HepG2 (cell line): ENCODE measurements around the gene ACTR1B. TPM values are rescaled to one million over a fixed set of nuclear protein-coding genes. Genes with fewer than 3 reads are reported as not detected.

Experiments
- ATAC-seq: fragments of 200-7000 bp; cut with Tn5 transposase; 3 replicates; pipeline ENCODE4 v1.9.1; 2020; ENCODE audit warnings: mild to moderate bottlenecking, moderate library complexity
- BruUV-seq: library from RNA; stranded (reverse); fragments of 400-500 nt; replicated peaks from 2 replicates; lab custom pipeline; 2021; lab: Mats Ljungman, UMichigan
- CTCF ChIA-PET: fragments of 300-600 bp; formaldehyde crosslinking; extraction: SDS; loops from one replicate; lab custom pipeline; 2021; ENCODE audit warnings: low total read pairs, inconsistent platforms, low intra/inter-chr PET ratio; lab: Yijun Ruan, JAX
- POLR2A ChIA-PET: fragments of 350-600 bp; sonication (Branson Sonifier 250); formaldehyde crosslinking; loops from one replicate; lab custom pipeline; 2020; ENCODE audit warnings: antibody characterized with exemption, inconsistent platforms; lab: Yijun Ruan, JAX
- DNase-seq: peaks from one replicate; pipeline ENCODE4 v3.0.0-alpha.2; 2015; ENCODE audit warnings: low spot score
- FAIRE-seq: peaks from 3 replicates; lab custom pipeline; 2011; peaks lifted over from hg19 to GRCh38; lab: Jason Lieb, UNC
- H2AFZ ChIP-seq: one replicate; pipeline ENCODE4 v1.6.1; 2011; ENCODE audit warnings: low read length, inconsistent platforms
- H3K27ac ChIP-seq: fragments of 300-600 bp; 3 replicates; pipeline ENCODE4 v1.8.0; 2011; ENCODE audit warnings: mixed run types, mild to moderate bottlenecking, mixed read lengths, low read length, inconsistent platforms; ENCODE audit not compliant: insufficient read depth; ENCODE audit errors: extremely low read length
- H3K27me3 ChIP-seq, 2 experiments: fragments of 200-600 bp in 1 of 2; 2 replicates in 1 of 2; 3 replicates in 1 of 2; pipeline versions ENCODE4 v1.6.0 to v1.8.0; 2011; ENCODE audit warnings: low read length in 2 of 2, mild to moderate bottlenecking in 2 of 2, moderate library complexity in 2 of 2, inconsistent platforms in 1 of 2; ENCODE audit not compliant: insufficient read depth in 2 of 2, control insufficient read depth in 1 of 2
- H3K36me3 ChIP-seq, 2 experiments: fragments of 200-600 bp in 1 of 2; replicated peaks in 1 of 2; 2 replicates in 1 of 2; 3 replicates in 1 of 2; pipeline versions ENCODE4 v1.5.1 to v1.8.0; 2011; ENCODE audit warnings: low read length in 2 of 2, inconsistent platforms in 1 of 2; ENCODE audit not compliant: insufficient read depth in 2 of 2, control insufficient read depth in 1 of 2
- H3K4me1 ChIP-seq: 2 replicates; pipeline ENCODE4 v1.5.1; 2012; ENCODE audit warnings: low read length, inconsistent platforms; ENCODE audit not compliant: insufficient read depth
- H3K4me2 ChIP-seq: 2 replicates; pipeline ENCODE4 v1.6.0; 2011; ENCODE audit warnings: low read depth, low read length, inconsistent platforms
- H3K4me3 ChIP-seq, 3 experiments: fragments of 200-600 bp in 1 of 3; sonication (generic), shearing (Covaris generic) in 1 of 3; replicated peaks in 1 of 3; 2 replicates each; pipeline ENCODE4 v1.5.1; 2011 to 2016; ENCODE audit warnings: low read length in 3 of 3, inconsistent platforms in 2 of 3, low read depth in 2 of 3, mild to moderate bottlenecking in 2 of 3, control low read depth in 1 of 3, mixed read lengths in 1 of 3; ENCODE audit not compliant: insufficient read depth in 1 of 3
- H3K79me2 ChIP-seq: one replicate; pipeline ENCODE4 v1.6.1; 2011; ENCODE audit warnings: low read length, inconsistent platforms; ENCODE audit not compliant: insufficient read depth
- H3K9ac ChIP-seq: 2 replicates; pipeline ENCODE4 v1.6.0; 2011; ENCODE audit warnings: mild to moderate bottlenecking, low read depth, low read length, inconsistent platforms; ENCODE audit not compliant: insufficient read depth
- H3K9me3 ChIP-seq: 2 replicates; pipeline ENCODE4 v1.5.1; 2012; ENCODE audit warnings: mild to moderate bottlenecking, low read length
- H4K20me1 ChIP-seq: 2 replicates; pipeline ENCODE4 v1.6.0; 2011; ENCODE audit warnings: inconsistent platforms, mild to moderate bottlenecking, low read length, moderate library complexity; ENCODE audit not compliant: insufficient read depth
- AHR ChIP-seq: IDR thresholded peaks from 2 replicates; pipeline ENCODE4 v1.6.1; 2018; ENCODE audit warnings: missing genetic modification reagents, missing compliant biosample characterization
- ATF1 ChIP-seq: IDR thresholded peaks from 2 replicates; pipeline ENCODE4 v1.6.1; 2016; ENCODE audit warnings: mild to moderate bottlenecking, control low read depth
- GLMP ChIP-seq: sonication (generic); formaldehyde crosslinking; IDR thresholded peaks from 2 replicates; pipeline ENCODE4 v1.9.0; 2021; ENCODE audit warnings: missing genetic modification reagents, mild to moderate bottlenecking, borderline replicate concordance
- LCORL ChIP-seq, 2 experiments: fragments of 450-650 bp in 1 of 2; sonication (generic) in 1 of 2; formaldehyde crosslinking in 1 of 2; IDR thresholded peaks; 2 replicates each; pipeline versions ENCODE4 v1.5.0 to v1.6.1; 2017 to 2020; ENCODE audit warnings: antibody characterized with exemption in 1 of 2, missing genetic modification reagents in 1 of 2
- TBL1XR1 ChIP-seq: fragments of 150-350 bp; IDR thresholded peaks from 2 replicates; pipeline ENCODE4 v1.6.1; 2014; ENCODE audit warnings: borderline replicate concordance, low read length; ENCODE audit not compliant: partially characterized antibody
- ZC3H13 ChIP-seq: sonication (generic); formaldehyde crosslinking; IDR thresholded peaks from 2 replicates; pipeline ENCODE4 v1.8.1; 2023; ENCODE audit warnings: mild to moderate bottlenecking, missing genetic modification reagents, moderate library complexity
- ZNF142 ChIP-seq: sonication (generic); formaldehyde crosslinking; IDR thresholded peaks from 2 replicates; pipeline ENCODE4 v1.4.0; 2020; ENCODE audit warnings: missing genetic modification reagents
- ZNF615 ChIP-seq: sonication (generic); formaldehyde crosslinking; IDR thresholded peaks from 2 replicates; pipeline ENCODE4 v1.5.0; 2020; ENCODE audit warnings: mild to moderate bottlenecking, missing genetic modification reagents, borderline replicate concordance
- ZNF740 ChIP-seq: sonication (generic); formaldehyde crosslinking; IDR thresholded peaks from 2 replicates; pipeline ENCODE4 v1.4.0; 2020; ENCODE audit warnings: missing genetic modification reagents
- WGBS: methylation state at CpG from one replicate; pipeline ENCODE4 v1.1.6; 2017; ENCODE audit warnings: low lambda C conversion rate; 5-methylcytosine and 5-hydroxymethylcytosine counted together
- in situ Hi-C: cut with HindIII; loops from 2 replicates; pipeline ENCODE4 v1.10.0; 2017; ENCODE audit warnings: low pct_unique_long_range_greater_than_20kb; ENCODE audit not compliant: extremely low pct_ligation_motif_present
- intact Hi-C: fragments of 100-400 bp; cut with micrococcal nuclease; formaldehyde crosslinking; loops from one replicate; pipeline ENCODE4 v1.10.0; 2022; ENCODE audit not compliant: unreplicated experiment
- polyA plus RNA-seq, 8 experiments: library from polyadenylated mRNA; depleted of rRNA in 3 of 8; stranded (reverse) in 7 of 8; unstranded in 1 of 8; fragments of >200 nt; fragmentation: Illumina TruSeq in 4 of 8; extraction: Trizol in 4 of 8; gene quantifications; 2 replicates each; pipeline versions ENCODE4 v1.2.1 to v1.2.3, GENCODE V29; 2011 to 2016; ENCODE audit warnings: low read depth in 4 of 8, missing spikeins in 1 of 8, mixed read lengths in 1 of 8; ENCODE audit not compliant: insufficient read depth in 1 of 8
- total RNA-seq, 5 experiments: library from RNA; depleted of rRNA; stranded (reverse); fragments of >200 nt; fragmentation: Illumina TruSeq; extraction: Trizol; gene quantifications; 2 replicates each; pipeline ENCODE4 v1.2.3, GENCODE V29; 2016; ENCODE audit warnings: low read depth in 1 of 5
- TF ChIP-seq, protein P1 (sequence below): sonication (generic); formaldehyde crosslinking; IDR thresholded peaks from 2 replicates; pipeline ENCODE4 v1.5.1; 2020; ENCODE audit warnings: mild to moderate bottlenecking, missing genetic modification reagents

ACTR1B gene
- total and polyA plus RNA-seq, 2 of the 13 experiments (the other 11 are each of a cell fraction or from before 2014, with no cell fraction given), result 61.7 to 76.7 TPM

- no peaks in the 10 kb centered on the region; a peak in 1 of 5 replicates for H3K27me3 ChIP-seq
- in situ Hi-C loops, result loop anchor here (5.0 to 25.0 kb wide), 2 partner anchors 76 to 1601 kb away; partner anchors contain the start of gene ANKRD36B
- H3K4me2 ChIP-seq, result peak overlapping the region; percentile 92
- H3K4me3 ChIP-seq, result peak overlapping the region; percentile 80 to 96 (median 87)
- peaks cover 9% of the 10 kb centered on the region; the same call in 1 of the 2 replicates for H4K20me1 ChIP-seq
- H3K79me2 ChIP-seq, result peaks cover 20% of the 10 kb centered on the region
- intact Hi-C loops, result loop anchor here (2.0 kb wide), 1 partner anchor 16 kb away; the partner anchor contains the start of gene COX5B
- TSS peak; percentile 68 for BruUV-seq
- ATAC-seq (peak; percentile 47), DNase-seq (peak; percentile 75), FAIRE-seq (peak; percentile 78)
- H3K27ac ChIP-seq, result peak overlapping the region; percentile 90
- peaks cover 44% of the 10 kb centered on the region for H3K4me1 ChIP-seq
- H3K36me3 ChIP-seq, result peaks cover 12 to 21% of the 10 kb centered on the region in 2 experiments
- no peaks in the 10 kb centered on the region for H3K9me3 ChIP-seq
- peak overlapping the region; percentile 87 for H3K9ac ChIP-seq
- no peak overlapping the region for H2AFZ ChIP-seq
- WGBS, result 0% methylated on average over 12 of the region's 24 CpGs
- ChIA-PET POLR2A (interaction anchor here (1.1 to 8.2 kb wide), 6 partner anchors 10 to 1595 kb away, joined by 3 to 298 read pairs (median 4); partner anchors contain the start of gene COX5B), CTCF (interaction anchor here (1.2 to 2.6 kb wide), 2 partner anchors 34 to 72 kb away, joined by 4 to 10 read pairs; no protein-coding TSS in a partner anchor)
- TF ChIP-seq ZNF615 (CRISPR knock-in tag), result 0 out of 2 replicates have a peak, but pooled peaks have one; percentile 47
- peak; percentile 83 for TF ChIP-seq ZNF142 (CRISPR knock-in tag)
- TF ChIP-seq ATF1 (CRISPR knock-in tag), result 0 out of 2 replicates have a peak, but pooled peaks have one; percentile 28
- TF ChIP-seq TBL1XR1, result no peak
- TF ChIP-seq ZC3H13 (CRISPR knock-in tag), result peak; percentile 53; the same call in 1 of the 2 replicates
- TF ChIP-seq LCORL (IDR thresholded peaks at IDR 0.05), result no peak
- peak; percentile 93 for TF ChIP-seq LCORL (CRISPR knock-in tag; IDR thresholded peaks at IDR 0.05)
- TF ChIP-seq GLMP (CRISPR knock-in tag), result no peak
- TF ChIP-seq, protein P1, sequence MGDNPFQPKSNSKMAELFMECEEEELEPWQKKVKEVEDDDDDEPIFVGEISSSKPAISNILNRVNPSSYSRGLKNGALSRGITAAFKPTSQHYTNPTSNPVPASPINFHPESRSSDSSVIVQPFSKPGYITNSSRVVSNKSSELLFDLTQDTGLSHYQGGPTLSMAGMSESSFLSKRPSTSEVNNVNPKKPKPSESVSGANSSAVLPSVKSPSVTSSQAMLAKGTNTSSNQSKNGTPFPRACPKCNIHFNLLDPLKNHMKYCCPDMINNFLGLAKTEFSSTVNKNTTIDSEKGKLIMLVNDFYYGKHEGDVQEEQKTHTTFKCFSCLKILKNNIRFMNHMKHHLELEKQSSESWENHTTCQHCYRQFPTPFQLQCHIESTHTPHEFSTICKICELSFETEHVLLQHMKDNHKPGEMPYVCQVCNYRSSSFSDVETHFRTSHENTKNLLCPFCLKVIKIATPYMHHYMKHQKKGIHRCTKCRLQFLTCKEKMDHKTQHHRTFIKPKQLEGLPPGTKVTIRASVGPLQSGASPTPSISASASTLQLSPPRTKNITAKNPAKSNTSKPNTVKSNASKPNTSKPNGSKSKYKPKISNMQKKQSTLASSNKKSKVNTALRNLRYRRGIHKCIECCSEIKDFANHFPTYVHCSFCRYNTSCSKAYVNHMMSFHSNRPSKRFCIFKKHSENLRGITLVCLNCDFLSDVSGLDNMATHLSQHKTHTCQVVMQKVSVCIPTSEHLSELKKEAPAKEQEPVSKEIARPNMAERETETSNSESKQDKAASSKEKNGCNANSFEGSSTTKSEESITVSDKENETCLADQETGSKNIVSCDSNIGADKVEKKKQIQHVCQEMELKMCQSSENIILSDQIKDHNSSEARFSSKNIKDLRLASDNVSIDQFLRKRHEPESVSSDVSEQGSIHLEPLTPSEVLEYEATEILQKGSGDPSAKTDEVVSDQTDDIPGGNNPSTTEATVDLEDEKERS (CRISPR knock-in tag), result 0 out of 2 replicates have a peak, but pooled peaks have one; percentile 22
- peak; percentile 27; the same call in 1 of the 2 replicates for TF ChIP-seq AHR (CRISPR knock-in tag)
- TF ChIP-seq ZNF740 (CRISPR knock-in tag), result no peak
Observed at GRCh38 chr2:97662895-97663625, 784 bp downstream of the ACTR1B start.
